Inflammatory macrophage treated with lipopolysaccharide for 4 hours (primary cell): ENCODE measurements around the gene SCN4B.
A peak's percentile ranks its signal among the peaks of the same experiment; 100 is the strongest.

Source experiments
- DNase-seq: peaks from one replicate; pipeline ENCODE4 v3.0.0-alpha.2; 2020

SCN4B gene

DNA sequence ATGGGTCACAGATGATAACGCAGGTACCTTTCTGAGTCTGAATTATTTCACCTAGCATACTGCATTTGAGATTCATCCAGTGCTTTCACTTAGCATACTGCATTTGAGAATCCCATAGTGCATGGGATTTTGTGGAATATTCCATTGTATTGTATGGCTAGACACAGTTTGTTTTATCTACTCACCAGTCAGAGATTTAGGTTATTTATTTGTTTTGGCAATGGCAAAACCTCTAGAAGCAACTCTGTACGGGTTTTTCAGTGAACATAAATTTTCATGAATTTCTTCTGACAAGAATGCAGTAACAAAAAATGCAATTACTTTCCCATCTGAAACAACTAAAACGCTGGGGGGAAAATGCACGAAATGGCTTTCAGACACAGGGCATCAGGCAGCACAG lies 24.3 kb downstream of the SCN4B start:
- no peak for DNase-seq

DNA sequence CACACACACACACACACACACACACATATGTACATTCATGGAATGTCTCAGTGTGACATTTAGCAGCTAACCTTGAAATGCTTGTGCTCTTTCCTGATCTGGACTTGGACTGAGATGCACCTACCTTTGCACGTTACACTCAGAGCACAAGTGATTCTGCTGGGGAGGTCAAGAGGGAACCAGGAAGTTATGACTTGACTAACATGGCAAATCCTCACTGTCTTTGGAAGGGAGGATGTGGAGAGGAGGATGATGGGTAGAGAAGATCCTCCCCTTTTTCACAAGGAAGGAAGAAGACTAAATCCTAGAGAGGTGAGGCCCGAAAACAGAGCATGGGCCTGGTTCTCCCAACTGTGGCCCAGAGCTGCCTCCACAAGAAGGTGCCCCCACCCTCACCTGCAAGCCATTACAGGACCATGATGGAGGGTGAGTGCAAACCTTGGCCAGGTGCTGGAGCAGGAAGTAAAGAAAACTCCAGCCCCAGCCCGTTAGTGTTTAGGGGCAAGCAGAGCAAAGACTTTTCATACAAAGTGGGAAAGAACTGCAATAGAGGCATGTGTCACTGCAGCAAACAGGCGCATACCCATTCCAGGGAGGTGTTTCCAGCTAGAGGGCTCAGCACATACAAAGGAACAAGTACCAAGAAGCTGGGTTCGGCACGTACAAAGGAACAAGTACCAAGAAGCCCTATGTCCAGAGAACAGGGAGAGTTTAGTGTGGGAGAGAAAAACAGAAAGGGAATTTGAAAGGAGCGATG lies 26.4 kb downstream of the SCN4B start:
- DNase-seq = no peak

DNA sequence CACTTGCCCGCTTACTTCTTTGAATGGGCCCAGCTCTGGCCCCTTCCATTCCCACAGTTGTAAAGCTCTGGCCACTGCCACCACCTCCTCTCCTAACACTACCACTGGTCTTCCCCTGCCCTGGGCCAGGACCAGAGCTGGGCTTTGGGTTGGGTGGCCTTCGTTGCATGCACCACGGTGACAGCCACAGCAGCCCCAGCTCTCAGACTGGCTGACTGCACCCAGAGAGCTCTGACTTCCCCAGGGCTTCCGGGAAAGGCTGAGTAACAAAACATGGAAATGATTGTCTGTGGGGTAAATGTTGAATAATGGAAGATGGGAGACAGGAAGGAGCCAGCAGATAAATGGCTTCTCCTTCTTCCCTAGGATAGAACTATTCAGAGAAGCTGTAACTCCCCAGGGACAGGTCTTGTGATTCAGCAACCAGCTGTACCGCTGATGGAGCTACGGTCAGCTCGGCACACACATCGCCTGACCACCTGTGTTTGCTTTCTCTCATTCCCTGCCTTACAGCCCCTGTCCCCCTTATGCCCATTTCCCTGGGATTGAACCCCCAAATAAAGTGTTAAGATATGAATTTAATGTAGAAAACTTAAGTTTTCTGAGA lies 27.6 kb downstream of the SCN4B start:
- DNase-seq = no peak

DNA sequence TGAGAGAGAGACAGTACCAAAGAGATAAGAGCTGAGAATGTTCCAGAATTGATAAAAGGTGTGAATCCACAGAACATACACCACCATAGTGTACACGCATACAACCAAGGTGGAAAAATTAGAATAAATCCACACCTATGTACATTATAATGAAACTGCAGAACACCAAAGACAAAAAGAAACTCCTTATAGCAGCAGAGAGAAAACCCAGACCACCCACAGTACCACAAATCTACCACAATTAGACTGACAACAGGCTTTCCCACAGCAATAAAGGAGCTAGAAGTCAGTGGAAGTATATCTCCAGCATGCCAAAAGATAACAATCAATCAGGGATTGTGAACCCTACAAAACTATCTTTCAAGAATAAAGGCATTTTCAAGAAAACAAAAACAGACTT lies 31.8 kb downstream of the SCN4B start:
- no peak for DNase-seq

DNA sequence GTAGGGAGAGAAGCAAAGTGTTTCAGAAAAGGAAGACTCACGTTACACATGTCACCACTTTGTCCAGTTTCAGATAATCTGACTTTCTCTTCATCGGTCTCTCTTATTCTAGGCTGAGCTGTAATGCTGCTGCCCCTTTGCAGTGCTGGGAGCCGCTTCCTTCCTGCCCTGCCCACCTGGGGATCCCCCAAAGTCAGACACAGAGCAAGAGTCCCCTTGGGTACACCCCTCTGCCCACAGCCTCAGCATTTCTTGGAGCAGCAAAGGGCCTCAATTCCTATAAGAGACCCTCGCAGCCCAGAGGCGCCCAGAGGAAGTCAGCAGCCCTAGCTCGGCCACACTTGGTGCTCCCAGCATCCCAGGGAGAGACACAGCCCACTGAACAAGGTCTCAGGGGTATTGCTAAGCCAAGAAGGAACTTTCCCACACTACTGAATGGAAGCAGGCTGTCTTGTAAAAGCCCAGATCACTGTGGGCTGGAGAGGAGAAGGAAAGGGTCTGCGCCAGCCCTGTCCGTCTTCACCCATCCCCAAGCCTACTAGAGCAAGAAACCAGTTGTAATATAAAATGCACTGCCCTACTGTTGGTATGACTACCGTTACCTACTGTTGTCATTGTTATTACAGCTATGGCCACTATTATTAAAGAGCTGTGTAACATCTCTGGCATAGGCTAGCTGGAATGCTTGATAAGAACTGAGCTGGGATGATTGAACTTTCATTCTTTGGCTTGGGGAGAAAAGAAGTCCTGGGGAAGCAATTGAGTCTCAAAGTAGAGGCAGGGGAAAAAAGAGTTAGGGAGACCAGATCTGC lies 34.6 kb downstream of the SCN4B start:
- DNase-seq = no peak

DNA sequence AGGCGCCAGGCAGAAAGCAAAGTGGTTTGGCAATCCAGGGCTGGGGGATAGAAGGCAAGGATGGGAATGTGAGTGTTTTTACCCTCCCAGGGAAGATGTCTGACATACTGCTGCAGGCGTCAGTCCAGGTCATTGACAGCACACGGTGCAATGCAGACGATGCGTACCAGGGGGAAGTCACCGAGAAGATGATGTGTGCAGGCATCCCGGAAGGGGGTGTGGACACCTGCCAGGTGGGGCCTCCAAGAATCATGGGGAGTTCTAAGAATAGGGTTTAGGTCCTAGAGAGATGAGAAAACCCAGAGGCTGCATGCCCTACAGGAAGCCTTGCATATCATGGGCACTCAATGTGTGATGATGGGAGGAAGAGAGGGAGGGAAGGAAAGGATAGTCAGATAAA lies 37.6 kb downstream of the SCN4B start:
- DNase-seq = no peak

DNA sequence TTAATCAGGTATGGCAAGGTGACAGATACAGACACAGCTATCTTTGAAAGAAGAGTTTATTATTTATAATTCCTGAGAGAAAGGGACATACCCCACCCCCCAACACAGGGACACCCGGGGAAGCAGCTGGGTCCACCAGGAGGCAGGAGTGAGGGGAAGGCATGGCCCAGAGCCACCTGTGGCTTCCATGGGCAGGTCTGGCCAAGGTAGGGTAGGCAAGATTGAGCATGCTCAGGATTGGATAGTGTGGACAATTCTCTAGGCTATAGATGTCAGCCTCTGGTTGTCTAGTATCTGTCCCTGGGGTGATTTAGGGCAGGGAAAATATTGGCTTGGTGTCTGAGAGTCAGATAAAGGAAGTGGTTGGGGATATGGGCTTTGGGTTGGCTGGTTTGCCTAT lies 38.4 kb downstream of the SCN4B start:
- DNase-seq = no peak

DNA sequence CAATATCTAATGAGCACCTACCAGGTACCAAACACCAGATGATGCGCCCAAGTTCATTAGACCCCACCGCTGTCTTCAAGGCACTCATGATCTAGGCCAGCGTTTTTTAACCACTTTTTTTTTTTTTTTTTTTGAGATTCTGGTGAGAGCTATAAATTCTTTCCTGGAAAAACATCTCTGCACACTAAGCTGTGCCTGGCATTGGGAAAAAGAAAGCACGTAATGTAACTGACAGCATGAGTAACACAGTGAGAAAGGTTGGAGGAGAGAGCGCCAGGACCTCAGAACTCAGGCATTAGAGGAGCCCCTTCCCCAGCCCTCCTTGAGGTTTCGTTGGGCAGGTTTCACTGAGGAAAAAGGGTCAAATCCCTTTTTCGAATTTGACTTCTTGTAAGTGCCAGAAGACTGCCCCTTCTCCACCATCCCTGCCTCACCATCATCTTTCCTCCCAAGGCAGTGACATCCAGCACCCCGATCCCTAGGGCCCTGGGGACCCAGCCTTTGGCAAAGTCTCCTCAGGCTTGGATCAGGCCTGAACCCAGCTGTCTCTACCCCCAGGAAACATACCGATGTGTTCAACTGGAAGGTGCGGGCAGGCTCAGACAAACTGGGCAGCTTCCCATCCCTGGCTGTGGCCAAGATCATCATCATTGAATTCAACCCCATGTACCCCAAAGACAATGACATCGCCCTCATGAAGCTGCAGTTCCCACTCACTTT lies 39.8 kb downstream of the SCN4B start:
- DNase-seq = no peak

DNA sequence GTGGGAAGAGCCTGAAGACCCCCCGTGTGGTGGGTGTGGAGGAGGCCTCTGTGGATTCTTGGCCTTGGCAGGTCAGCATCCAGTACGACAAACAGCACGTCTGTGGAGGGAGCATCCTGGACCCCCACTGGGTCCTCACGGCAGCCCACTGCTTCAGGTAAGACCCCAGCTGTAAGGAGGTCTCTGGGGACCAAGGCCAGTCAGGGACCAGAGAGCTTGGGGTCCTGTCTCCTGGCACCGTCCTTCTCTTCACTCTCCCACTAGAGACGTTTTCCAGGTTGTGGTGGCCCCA lies 40.9 kb downstream of the SCN4B start:
- no peak for DNase-seq

DNA sequence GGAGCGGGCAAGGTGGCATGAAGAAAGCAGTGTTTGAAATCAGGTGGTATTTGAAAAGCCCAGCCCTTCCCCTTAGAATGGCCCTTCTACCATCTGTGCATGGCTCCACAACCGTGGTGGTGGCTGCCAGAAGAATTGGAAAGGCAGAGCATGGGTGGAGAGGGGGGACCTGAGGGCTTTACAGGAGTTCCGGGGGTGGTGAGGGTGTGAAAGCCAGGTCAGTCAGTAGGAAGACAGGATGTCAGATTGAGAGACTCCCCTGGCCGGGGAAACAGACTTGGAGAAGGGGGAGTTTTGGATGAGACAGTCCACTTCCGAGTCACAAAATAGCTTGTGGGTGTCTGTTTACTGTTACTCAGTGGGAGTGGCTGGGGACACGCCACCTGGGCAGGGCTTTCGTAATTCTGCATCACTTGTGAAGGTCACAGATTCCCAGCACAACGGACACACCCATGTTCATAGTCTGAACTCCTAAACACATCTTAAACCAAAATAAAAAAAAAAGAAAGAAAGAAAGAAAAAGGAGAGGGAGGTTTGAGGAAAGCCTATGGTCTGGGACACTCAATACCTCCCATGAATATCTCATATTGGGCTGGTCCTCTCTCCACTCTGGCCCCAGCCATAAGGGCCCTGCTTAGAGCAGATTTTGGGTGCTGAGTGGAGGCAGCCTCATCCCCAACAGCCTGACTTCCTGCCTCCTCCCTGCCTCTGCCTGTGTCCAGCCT lies 41.4 kb downstream of the SCN4B start:
- DNase-seq = no peak

DNA sequence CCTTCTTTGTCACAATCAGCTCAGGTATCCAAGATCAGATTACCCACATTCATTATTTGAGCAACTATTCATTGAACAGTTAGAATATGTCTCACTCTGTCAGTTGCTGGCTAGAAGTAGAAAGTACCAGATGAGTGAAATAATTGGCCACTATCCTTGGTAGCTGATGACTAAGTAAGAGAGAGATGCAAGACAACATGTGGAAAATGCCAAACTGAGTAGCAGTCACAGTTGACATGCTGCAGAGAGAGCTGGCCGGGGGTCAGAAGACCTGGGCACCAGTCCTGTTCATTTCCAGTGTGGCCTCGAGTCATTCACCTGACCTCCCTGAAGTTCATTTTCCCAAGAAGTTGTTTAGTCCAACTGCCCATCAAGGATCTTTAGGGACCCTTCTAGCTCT lies 43.4 kb downstream of the SCN4B start:
- DNase-seq = no peak

DNA sequence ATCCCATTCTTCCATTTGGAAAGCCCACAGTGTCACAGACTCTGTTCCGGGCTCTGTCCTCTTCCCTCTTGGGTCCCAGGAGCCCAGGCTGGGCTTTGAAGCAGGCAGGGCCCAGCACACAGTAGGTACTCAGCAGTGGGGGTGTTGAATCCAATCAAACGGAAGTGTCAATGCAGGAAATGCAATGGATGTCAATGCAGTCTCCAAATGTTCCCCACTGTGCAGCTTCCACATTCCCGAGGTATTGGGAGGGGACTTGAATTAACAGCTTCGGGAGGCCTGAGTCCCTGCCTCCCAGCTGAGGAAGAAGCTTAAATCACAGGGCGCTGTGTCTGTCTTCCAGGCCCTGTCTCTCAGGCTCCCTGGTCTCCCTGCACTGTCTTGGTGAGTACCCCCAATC lies 44.1 kb downstream of the SCN4B start:
- no peak for DNase-seq

DNA sequence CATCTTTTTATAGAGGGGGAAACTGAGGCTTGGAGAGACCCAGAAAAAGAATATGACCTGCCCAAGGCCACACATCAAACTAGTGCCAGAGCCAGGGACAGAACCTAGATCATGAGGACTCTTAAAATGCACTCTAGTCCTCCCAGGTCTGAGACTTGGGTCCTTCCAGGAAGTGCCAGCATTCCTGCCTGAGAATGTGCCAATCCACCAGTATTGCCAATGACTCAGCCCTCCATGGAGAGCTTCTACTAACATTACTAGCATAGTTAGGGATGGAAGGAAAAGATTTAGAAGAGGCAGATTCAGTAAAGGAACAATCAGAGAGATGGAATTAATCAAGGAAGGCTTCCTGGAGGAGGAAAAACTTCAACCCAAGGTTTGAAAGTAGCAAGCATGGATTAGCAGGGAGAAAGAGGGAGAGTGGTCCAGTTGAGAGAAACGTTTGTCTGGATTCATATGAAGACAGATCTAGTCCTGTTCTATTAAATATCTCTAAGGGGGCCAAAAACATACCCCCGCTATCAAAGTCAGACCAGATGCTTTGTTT lies 45.8 kb downstream of the SCN4B start:
- no peak for DNase-seq

DNA sequence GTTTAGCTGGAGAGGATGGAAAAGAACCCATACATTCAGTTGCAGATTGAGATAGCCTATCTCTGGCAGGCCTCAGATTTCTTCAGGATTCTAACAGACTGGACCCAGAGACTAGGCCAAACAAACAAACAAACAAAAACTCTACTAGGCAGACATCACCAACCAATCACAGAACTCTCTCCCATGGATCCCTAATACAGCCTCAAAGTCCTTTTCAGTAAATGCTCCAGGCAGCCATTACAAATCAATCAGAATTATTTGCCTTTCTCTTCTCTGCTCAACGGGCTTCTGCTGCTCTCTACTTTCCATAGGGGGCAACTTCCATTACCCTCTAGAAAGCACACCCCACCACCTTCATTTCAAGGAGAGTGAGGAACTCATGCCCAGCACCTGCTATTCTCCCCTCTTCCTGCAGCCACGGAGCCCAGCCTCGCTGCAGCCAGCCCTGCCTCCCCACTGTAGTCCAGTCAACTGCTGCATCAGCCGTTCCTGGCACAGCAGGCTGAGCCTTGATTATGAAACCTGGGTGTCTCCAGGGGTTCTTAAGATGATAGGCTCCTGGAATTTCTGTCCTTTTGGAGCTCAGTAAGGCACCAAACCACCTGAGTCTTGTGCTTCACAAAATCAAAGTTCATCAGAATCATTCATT lies 46.8 kb downstream of the SCN4B start:
- no peak for DNase-seq

DNA sequence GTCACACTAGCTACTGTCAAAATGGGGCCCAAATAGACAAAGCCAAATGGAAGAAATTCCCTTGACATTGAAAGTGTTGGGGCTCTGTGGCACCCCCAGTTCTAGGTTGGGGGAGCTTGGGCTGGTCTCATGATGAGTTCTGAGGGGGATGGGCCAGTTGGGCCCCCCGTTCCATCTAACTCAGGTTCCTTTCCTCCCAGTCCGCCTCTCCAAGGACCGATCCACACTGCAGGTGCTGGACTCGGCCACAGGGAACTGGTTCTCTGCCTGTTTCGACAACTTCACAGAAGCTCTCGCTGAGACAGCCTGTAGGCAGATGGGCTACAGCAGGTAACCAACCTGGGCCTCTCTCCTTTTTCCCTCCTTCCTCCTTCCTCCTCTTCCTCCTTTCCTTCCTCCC lies 48.1 kb downstream of the SCN4B start:
- DNase-seq = no peak

DNA sequence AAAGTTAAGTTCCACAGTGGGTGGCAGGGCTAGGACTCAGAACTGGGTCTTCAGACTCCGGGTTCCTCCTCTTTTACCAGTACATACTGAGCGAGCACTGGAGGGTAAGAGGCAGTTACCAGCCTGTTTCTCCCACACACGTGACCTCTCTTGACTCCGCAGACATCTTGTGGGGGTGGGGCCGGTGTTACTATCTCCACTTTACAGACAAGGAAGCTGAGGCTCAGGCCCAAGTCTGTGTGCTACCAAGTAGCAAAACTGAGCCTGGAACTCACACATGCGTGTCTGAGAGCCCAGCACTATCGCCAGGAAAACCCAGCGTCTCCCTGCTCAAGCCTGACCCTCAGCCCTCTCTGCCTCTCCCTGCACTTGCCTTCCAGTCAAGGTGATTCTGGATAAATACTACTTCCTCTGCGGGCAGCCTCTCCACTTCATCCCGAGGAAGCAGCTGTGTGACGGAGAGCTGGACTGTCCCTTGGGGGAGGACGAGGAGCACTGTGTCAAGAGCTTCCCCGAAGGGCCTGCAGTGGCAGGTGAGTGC lies 49.8 kb downstream of the SCN4B start:
- peak; percentile 44 for DNase-seq

DNA sequence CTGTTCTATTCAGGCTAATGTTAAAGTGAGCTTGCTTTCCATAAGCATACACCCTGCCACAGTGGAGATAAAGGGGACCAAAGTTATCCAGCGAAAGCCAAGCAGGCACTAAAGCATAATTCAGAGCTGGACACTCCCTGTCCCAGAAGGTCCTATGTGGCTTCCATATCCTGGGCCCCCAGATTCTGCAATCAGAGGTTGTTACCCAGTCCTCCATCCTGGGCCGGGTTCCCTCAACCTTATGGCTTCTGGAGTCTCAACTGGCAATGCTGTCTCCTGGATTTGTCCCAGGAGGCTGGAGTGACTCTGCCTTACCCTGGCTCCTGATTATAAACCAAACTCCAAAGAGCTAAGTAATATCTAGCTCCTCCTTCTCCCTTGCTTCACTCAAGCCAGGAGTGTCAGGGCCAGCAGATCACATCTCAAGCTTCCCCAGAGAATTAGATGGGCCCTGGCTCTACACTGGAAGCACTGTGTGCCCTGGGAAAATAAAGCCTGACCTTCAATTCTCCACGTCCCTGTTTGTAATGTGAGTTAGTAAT lies 51.9 kb downstream of the SCN4B start:
- DNase-seq = no peak

DNA sequence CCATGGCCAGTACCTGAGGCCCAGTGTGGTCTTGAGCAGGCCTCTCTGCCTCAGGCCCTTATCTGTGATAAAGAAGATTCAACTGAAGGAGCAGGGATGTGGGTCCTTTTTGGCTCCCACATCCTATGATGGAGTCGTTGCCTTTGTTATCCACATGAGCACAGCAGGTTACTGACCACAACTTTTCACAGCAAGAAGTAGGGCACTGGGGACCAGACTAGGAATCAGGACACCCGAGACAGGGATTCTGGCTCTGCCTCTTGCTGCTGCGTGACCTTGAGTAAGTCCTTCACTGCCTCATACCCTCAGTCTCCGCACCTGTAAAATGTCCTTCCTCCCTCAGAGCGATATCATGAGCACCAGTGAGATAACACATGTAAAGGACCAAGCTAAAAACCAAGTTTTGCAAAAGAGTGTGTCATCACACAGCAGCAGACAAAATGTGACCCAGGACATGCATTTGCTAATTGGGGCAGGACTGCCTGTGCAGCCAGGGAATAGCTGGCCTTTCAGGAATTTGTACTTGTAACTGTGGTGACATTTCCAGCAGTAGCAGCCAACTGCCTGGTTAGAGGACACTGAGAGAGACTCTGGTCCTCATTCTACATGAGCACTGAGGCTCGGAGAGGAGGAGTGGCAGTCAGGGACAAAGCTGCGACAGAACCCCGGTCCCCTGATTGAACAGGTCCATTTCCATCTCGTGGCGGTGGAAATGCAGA lies 52.6 kb downstream of the SCN4B start:
- DNase-seq = no peak

DNA sequence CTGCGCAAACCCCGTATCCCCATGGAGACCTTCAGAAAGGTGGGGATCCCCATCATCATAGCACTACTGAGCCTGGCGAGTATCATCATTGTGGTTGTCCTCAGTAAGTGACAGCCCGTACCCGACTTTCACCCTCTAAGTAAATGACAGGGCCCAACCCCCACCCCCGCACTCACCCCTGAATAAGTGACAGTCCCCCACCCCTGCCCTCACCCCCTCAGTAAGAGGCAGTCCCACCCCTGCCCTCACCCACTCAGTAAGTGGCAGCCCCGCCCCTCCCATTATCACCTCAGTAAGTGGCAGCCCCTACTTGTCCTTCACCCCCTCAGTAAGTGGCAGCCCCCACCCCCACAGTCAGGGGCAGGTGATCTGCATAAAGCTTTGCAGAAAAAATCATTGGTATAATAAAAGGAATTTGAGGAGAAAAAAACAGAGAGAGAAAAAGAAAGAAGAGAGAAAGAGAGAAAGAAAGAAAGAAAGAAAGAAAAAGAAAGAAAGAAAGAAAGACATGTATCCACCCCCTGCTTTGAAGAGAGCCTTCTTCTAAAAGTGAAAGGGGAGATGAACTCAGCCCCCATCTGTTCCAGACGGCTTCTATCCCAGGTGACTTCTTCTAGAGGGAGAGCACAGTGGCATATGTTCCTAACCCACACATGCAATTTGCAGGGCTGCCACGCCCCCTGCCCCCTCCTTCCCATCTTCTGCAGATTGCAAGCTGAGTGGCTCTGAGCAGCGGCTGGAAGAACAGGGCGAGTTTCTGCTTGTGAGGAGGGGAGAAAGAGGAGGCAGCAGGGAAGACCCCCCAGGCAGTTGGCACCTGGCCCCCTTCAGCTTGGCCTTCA lies 53.4 kb downstream of the SCN4B start:
- no peak for DNase-seq

DNA sequence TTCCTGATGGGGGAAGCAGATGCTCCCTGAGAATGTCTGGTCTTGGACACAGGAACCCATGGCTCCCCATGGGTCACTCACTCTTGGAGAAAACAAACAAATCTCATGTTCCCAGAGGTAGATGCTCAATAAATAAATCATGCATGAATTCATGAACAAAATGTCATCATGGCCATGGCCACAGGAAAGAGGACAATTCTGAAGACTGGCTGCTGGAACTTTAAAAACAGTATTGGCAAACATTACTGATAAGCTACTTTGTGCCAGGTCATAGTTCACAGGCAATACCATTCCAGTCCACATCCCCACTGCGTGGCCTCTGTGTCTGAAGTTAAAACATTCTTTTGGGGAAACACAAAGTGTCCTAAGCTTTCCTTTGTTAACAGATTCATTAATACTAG lies 56.7 kb downstream of the SCN4B start:
- no peak for DNase-seq
